NCI-H1694 treated with DMSO at 0.1 percent for 48 hours (cell line): ENCODE results near the gene ARHGEF3.
"Not testable (repeated sequence)": the region's sequence is repeated elsewhere in the genome, so short reads cannot be mapped to it uniquely, and the experiment has no call there.

Experiments
- DNase-seq: peaks from one replicate; lab custom pipeline; 2025; lab: John Stamatoyannopoulos, UW

ARHGEF3 gene

GRCh38 chr3:56725175-56725574 is 76.6 kb downstream of the ARHGEF3 start:
- DNase-seq = no peak

- DNase-seq = no peak
Observed at GRCh38 chr3:56724676-56725075, 77.1 kb downstream of the ARHGEF3 start.

- DNase-seq = no peak
Observed at GRCh38 chr3:56720849-56721248, 80.9 kb downstream of the ARHGEF3 start.

- not testable (repeated sequence) for DNase-seq
Observed at GRCh38 chr3:56718809-56719208, 82.9 kb downstream of the ARHGEF3 start.

- DNase-seq = no peak
Observed at GRCh38 chr3:56711344-56711743, 90.4 kb downstream of the ARHGEF3 start.

- not testable (repeated sequence) for DNase-seq
Observed at GRCh38 chr3:56707412-56707811, 94.3 kb downstream of the ARHGEF3 start.

GRCh38 chr3:56706629-56707028 is 95.1 kb downstream of the ARHGEF3 start:
- DNase-seq = no peak

GRCh38 chr3:56704706-56705105 is 97.0 kb downstream of the ARHGEF3 start:
- DNase-seq = no peak

- peak; percentile 20 for DNase-seq
Observed at GRCh38 chr3:56702490-56703315, 99.0 kb downstream of the ARHGEF3 start.

GRCh38 chr3:56700151-56700550 is 101.6 kb downstream of the ARHGEF3 start:
- no peak for DNase-seq

- no peak for DNase-seq
Observed at GRCh38 chr3:56694867-56695683, 106.7 kb downstream of the ARHGEF3 start.

- no peak for DNase-seq
Observed at GRCh38 chr3:56693750-56694149, 108.0 kb downstream of the ARHGEF3 start.

- DNase-seq = not testable (repeated sequence)
Observed at GRCh38 chr3:56692520-56693433, 109.0 kb downstream of the ARHGEF3 start.

- not testable (repeated sequence) for DNase-seq
Observed at GRCh38 chr3:56692001-56692365, 109.8 kb downstream of the ARHGEF3 start.

- no peak for DNase-seq
Observed at GRCh38 chr3:56691165-56692000, 110.4 kb downstream of the ARHGEF3 start.

GRCh38 chr3:56689303-56689702 is 112.4 kb downstream of the ARHGEF3 start:
- no peak for DNase-seq

GRCh38 chr3:56688191-56688590 is 113.6 kb downstream of the ARHGEF3 start:
- DNase-seq = no peak

GRCh38 chr3:56684029-56684428 is 117.7 kb downstream of the ARHGEF3 start:
- DNase-seq = no peak

- no peak for DNase-seq
Observed at GRCh38 chr3:56683122-56683817, 118.5 kb downstream of the ARHGEF3 start, which contains the start of gene TASOR. TSS of gene TASOR (minus strand) at chr3:56683265. CDS start at chr3:56683006, 259 bp downstream.

- no peak for DNase-seq
Observed at GRCh38 chr3:56682462-56683121, 119.2 kb downstream of the ARHGEF3 start.
